GOT3 (cell line): ENCODE results near the gene NPHP4.

Experiments
- DNase-seq: peaks from one replicate; lab custom pipeline; 2025; ENCODE audit warnings: mixed read lengths; lab: John Stamatoyannopoulos, UW

The NPHP4 gene

DNA sequence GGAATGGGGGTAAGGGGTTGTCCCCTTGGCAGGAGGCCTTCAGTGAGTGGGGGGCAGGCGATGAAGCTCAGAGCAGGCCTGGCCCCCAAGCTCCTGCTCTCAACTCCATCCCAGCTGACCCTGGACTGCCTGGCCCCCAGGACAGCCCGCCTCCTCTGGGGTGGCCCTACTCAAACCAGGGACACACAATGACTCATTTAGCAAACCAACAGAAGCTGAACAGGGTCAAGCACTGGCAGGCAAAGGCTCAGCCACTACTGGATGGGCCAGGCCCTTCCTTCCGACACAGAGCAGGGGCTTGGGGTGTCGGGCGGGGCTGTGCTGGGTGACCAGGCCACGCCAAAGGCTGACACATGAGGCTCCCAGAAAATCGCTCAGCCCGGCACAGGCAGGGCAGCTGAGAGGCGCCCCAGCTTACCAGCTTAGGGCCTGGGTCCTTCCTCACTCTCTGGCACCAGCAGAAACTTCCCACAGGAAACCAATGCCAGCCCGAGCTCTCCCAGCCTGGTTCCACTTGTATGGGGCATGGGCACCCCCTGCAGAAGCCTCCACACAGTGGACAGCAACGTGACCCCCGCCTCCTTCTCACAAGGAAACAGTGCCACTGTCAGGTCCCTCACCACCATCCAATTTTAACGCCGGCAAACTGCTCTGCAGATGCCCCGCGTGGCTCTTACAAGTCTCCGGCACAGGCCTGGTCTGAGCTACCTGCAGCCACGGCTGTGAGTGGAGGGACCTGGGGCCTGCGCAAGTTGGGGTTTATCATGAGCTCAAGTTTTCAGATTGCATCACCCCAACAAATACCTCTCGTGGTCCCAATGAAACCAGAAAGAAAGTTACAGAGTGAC is 114.3 kb downstream of the NPHP4 start:
- no peak for DNase-seq

DNA sequence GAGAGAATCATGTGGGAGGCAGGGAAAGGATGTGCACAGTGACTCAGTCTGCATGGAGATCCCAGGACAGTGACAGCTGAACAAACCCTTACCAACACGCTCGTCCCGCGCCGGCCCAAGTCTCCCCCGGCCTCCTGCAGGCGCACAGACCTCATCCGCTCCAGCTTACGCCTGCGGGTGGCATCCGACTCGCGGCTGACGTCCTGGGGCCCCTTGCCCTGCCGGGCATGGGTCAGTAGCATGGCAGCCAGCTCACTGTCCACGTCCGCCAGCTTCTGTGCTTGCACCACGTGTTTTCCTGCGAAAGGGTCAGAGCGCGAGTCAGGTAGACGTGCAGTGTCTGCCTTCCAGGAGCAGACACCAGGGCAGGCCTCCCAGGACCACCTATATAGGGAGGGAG is 115.2 kb downstream of the NPHP4 start:
- no peak for DNase-seq

DNA sequence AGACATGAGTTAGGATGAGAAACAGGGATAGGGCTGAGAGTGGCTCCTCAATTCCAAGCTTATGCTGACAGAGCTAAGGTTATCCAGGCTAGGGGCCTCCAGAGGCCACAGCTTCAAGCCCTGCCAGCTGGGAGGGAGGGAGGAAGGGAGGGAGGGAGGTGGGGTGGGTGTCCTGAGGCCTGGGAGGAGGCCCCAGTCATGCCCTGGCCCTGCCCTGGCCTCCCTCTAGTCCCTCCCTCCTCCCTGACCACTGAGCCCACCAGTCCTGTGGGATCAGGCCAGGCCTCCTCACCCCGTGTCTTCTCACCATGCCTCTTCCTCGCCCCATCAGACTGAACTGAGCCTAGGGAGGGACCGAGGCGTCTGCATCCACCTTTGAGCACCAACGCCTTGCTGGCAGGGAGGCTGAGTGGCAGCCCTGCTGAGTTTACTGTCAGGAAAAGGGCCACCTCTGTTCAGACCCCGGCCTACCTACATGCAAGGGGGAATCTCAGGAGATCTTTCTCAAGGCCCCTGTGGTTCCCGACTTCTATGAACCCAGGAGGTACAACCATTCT is 116.1 kb downstream of the NPHP4 start:
- DNase-seq, result no peak

DNA sequence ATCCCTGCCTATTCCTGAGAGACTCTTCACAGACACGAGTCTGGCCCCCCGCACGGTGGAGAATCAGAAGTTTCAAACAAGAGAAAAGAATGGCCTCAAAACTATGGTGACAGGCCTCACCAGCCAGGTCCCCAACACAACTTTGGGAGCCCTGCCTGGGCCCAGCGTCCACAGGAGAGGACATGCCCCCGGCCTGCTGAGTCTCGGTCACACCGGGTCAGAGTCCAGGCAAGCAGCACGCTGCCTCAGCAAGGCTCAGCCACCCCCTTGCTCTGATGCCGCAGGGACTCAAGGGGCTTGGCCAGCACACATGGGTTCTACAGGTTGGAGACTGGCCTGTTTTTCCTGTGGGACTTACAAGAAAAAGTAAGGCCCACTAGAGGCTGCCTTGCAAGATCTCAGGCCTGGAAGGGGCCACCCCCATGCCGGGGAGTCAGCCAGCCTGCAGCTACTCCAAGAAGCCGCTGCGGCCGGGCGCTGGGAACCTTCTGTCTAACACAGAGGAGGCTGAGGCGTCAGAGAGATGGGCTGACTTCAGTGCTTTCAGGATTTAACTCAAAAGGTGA is 116.8 kb downstream of the NPHP4 start:
- DNase-seq, result no peak

DNA sequence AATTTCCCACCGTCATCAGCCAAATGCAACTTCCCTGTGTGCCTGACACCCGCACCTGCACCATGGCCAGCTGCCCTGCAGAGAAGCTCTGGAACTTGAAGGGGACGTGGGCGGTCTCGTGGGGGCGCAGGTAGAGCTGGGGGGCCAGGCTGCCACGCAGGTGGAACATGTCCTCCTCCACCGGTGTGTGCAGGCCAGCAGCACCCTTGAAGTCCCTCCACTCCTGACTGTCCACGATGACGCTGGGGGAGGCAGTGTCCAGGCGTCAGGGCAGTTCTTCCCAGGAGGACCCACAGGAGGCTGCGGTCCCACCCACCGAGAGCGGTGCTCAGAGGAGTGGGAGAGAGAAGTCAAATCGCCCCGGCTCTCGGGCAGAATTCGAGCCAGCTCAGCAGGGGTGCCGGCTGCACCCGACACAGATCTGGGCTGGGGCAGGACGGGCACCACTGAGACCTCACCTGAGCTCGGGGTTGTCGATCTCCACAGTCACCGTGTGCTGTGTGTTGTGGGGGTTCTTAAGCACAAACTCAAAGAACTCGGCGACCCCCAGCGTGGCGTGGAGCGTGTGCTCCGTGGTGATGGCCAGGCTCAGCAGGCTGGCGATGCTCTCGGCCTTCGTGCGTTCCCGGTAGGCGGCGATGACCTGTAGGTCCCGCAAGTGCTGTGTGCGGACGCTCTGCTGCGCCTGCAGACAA is 117.7 kb downstream of the NPHP4 start:
- no peak for DNase-seq

DNA sequence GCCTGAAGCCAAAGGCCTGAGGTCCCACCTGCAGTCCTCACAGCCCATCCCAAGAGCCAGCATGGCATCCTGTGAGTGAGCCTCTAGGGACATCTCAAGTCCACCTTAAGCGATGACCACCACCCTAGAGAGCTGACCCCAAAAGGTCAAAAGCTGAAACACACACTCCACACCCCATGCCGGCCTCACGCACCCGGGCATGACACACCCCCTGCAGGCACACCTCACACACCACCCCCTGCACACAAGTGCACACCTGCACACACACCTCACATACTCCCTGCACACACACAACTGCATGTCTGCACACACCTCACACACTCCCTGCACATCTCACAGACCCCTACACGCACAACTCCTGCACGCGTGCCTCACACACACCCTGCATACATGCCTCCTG is 118.7 kb downstream of the NPHP4 start:
- DNase-seq, result no peak

DNA sequence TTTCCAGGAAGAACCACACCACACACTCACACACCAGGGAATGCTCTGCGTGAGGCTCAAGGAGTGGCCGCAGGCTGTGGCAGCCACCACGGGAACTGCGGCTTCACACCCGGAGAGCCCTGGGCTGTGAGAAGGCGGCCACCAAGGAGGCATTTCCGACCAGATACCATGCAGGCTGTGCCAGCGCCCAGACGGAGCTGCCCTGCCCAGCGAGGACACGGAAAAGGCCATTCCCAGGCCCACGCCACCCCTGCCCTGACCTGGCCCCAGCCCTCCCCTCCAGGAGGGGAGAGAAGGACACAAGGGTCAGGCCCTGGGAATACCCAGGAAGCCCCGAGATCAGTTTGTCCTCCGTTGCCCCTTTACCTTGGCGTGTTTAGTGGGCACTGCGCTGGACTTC is 119.3 kb downstream of the NPHP4 start:
- no peak for DNase-seq

DNA sequence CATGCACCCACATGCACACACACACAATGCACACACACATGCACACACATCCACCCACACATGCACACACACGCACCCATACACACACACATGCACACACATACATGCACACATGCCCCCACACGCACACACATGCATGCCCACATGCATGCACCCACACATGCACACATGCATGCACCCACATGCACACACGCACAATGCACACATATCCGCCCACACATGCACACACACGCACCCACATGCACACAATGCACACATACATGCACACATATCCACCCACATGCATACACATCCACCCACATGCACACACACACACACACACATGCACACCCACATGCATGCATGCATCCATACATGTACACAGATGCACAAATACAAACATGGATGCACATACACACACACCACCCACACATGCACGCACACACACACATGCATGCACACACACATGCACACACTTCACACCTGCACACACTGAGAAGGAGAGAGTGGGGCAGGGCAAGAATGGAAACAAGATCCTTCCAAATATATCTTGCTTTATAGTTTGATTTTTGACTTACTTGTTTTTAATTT is 123.2 kb downstream of the NPHP4 start:
- no peak for DNase-seq

DNA sequence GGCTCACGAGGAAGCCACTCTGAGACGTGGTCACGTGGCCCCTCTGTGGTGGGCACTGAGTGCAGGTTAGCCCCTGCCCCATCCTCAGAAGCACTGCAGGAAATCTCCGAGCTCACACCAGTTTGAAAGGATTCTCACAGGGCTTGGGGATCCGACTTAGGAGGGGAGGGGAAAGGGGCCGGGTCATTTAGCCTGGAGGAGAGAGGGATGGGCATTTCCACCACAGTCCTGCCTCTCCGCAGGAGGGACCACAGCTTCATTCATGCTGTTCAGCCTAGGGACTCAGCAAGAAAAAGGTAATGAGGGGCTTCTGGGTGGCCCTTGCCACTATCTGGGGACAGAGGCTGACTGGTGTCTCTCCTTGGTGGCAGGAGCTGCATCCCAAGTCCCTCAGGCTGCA is 126.5 kb downstream of the NPHP4 start:
- DNase-seq, result no peak

DNA sequence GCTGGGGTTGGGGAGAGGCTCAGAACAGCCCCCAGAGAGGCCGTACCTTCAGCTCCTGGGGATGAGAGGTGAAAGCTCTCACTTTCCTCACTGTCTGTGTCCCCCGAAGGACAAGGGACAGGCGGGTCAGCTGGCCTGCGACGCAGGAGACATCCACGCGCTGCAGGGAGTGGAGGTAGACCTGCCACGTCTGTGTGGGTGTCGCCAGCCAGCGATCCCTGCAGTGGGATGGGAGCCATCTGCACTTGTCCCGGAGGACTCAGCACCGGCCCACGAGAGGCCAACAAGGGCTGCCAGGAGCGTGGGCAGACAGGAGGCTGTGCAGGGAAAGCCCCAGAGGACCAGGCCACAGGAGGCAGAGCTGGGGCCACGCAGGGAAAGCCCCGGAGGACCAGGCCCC is 127.2 kb downstream of the NPHP4 start:
- DNase-seq, result no peak

DNA sequence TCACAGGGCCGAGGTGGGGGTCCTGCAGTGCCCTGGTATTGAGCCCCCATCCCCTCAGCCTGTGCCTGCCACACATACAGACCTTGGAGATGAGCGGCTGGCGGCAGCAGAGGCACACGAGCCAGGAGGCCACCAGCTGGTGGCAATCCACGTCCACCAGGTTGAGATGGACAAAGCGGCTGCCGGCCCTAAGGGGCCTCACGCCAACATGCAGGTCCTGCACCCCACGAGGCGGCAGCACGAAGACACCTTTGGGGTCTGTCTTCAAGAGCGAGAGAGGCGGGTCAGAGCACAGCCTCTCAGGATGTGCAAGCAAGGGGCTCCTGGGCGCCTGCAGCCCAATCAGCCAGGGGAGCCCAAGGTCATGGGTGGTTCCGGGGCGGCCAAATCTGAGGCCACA is 128.0 kb downstream of the NPHP4 start:
- DNase-seq, result no peak

DNA sequence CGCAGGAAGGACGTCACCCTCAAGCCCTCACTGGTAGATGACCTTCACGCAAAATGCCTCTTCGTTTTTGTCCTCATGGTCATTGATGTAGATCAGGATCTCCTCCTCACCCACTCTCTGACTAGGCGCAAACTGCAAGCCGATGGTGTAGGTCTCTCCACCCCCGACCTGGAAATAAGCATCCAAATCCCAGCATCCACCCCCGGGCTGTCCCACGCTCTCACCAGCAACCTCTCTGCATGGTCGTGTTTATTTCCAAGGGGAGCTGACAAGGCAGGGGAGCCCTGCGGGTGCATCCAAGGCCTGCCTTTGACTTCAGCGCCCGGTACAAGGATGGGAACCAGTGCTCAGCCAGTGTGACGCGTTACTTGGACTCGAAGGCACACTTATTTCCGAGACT is 129.0 kb downstream of the NPHP4 start:
- no peak for DNase-seq

DNA sequence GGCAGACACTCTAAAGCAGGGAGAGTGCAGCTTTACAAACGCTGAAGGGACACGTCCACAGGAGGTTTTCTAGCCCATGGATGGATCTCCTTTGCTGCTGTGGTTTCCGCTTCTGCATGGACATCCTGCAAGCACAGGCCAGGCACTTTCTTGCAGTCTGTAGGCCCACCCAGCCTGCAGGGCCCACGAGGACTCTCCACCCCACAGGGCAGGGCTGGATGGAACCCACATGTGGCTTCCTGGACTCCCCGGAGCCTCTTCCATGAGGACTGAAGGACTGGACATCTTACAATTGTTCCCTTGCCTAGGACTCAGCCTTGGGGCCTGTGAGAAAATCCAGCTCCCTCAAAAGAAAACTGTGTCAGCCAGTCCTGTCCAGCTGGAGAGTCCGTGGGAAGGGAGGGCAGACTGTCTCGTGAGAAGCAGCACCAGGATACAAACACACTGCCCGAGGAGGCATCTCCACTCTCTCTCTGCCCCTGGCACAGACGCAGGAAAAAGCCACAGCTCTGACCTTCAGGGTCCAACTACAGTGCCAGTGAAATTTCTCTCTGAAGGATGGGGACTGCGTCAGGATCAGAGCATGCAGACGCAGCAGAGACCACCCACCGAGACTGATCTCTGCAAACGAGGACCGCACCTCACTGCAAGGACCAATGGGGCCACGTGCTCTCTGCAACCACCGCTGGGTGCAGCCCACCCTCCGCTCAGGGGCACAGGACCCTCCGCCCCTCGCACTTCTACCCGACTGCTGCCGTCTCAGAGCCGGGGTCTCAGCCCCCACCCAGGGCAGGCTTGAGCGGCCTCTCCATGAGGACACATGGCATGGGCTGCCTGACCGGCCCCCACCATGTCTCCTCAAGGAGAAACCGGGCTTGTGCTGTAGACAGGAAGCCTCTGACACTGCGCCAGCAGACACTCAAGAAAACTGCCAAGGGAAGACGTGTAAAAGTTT is 130.1 kb downstream of the NPHP4 start:
- no peak for DNase-seq

DNA sequence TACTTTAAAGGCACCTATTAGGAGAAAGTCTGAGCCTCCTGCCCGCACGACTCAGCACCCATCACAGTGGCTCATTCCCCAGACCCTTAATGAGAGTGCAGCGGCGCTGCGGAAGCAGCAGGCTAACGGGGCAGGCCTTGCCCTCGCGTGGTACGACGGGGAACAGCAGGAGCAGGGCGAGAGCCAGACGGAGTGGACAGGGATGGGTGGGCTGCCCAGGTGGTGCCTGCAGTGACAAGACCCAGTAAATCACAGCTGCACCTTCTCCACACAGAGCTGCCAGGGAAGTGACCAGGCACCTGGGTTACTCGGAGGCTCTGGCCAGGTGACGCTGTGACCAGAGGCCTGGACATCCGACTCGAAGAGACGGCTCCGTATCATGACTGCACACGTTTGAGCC is 131.9 kb downstream of the NPHP4 start:
- DNase-seq, result no peak

DNA sequence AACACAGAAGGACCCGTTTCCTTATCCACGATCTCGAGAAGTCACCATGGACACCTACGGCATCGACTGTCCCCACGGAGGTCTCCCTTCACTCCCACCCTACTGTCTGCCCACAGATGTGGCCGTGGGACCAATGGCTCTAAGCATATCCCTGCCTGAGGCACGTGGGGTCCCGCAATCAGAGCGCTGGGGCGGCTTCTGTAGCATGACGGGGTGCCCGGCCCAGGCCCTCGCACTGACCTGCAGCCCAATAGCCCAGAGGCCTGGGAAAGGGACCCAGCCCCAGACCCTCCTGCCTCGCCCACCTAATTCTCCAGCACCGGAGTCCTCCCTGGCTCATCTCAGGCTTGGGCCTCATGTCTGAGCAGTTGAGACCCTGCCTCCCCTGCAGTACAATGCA is 132.5 kb downstream of the NPHP4 start:
- no peak for DNase-seq

DNA sequence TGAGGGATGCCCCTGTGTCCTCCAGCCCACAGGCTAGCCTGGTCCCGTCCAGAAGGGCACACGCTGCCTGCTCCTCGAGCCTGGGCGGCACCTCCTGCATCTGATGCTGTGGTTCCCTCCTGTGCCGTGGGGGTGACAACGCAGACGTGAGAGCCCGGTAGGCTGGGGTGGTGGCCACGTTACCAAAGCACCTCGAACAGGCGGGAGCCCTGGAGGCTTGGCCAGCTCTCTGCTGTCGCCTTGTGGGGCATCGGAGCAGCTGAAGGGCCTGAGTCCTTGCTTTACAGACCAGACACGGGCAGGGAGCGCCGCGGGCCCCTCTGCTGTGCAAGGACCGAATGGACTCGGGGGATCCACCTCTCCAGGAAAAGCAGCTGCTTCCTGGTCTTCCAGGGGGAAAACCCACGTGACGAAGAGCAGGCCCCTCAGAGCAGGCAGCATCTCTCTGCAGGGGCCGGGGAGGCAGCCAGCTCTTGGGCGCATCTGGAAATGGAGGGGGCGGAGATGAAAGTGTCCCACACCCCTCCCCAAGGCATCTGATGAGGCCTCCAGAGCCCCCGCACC is 133.3 kb downstream of the NPHP4 start:
- DNase-seq, result no peak

DNA sequence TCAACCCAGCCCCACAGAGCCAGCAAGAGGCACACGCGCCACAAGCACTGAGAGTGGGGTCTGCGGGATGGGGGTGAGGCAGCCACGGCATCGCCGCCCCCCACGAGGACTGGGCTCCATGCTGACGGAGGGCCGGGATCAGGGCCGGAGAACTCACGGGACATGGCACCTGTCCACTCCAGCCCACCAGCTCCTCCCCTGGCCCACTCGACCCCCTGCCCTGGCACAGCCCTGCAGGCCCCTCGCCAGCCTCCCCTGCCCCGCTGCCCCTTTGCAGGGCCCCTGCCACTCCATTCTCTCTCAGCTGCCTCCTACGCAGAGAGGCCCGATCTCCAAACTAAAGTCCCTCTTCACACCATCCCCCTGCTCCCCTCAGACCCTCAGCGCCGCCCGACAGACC is 134.0 kb downstream of the NPHP4 start:
- DNase-seq, result no peak

DNA sequence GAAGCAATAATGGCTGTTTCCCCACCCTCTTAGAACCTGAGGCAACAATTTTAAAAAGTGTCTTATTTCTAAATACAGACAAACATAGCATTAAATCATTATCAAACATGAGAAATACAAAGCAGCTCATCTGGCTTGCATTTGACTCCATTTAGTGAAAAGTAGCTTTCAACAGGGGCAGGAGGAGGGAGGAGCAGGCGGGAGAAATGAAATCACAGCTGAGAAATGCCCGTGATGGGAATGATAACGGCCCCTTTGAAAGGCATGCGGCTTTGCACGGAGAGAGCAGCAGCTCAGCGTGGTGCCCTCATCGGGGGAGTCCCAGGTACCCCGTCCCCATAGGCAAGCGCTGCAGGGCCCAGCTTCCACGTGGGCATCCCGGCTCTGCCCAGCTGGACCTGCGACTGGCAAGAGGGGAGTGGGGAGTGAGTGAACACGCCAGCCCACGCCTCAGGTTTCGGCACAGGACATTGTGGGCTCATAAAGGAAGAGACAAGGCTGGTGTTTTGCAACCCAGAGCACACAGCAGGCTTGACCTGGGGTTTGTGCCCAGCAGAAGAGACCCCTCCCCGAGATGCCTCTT is 134.6 kb downstream of the NPHP4 start:
- no peak for DNase-seq

DNA sequence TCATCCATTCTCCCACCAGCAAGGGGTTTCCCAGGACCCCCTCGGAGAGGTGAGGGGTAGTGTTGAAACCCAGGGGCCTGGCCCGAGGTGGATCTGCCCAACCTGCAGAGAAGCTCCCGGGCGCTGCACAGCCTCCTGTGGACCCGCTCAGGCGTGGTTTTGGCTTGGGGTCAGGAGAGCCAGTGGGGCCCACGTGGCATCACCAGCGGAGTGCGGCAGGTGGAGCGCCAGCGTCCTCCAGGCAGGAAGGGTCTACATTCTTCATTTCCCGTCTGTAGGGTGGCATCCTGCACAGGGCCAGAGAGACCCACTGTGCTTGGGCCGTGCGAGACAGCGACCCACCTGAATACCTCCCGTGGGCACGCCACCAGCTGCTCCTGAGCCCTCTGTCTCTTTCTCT is 135.2 kb downstream of the NPHP4 start:
- no peak for DNase-seq

DNA sequence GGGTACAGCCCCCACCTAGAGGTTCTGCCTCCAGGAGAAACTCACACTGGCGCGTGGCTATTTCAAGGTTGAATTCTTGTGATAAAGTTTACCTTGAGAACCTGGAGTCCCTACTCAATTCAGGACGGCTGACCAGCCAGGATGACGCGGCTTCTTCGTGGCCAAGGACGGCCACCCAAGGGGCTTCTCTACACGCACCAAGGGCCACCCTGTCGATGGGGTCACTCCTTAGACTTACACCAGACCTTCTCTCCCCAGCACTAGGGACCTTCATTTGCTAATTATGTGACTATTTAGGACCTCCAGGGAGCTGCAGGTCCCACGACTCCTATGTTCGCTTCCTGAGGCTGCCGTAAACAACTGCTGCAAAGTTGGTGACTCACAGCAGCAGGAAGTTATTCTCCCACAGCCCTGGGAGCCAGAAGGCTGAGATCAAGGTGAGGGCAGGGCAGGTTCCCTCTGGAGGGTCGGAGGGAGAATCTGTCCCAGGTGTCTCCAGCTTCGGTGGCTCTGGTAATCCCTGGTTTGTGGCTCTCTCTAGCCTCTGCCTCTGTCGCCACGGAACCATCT is 135.9 kb downstream of the NPHP4 start:
- DNase-seq, result no peak
